HG02678 (cell line): ENCODE measurements around the gene TMEM45B.
A peak's percentile ranks its signal among the peaks of the same experiment; 100 is the strongest.
"Not testable (repeated sequence)": the region's sequence is repeated elsewhere in the genome, so short reads cannot be mapped to it uniquely, and the experiment has no call there.

ENCODE experiments used
- ATAC-seq: cut with Tn5 transposase; IDR thresholded peaks from one replicate; pipeline ENCODE4 v1.9.1; 2021; ENCODE audit warnings: mild to moderate bottlenecking, moderate library complexity; ENCODE audit not compliant: unreplicated experiment

The TMEM45B gene

GRCh38 chr11:129849447-129850130 is 33.9 kb downstream of the TMEM45B start:
- ATAC-seq, result no peak

DNA sequence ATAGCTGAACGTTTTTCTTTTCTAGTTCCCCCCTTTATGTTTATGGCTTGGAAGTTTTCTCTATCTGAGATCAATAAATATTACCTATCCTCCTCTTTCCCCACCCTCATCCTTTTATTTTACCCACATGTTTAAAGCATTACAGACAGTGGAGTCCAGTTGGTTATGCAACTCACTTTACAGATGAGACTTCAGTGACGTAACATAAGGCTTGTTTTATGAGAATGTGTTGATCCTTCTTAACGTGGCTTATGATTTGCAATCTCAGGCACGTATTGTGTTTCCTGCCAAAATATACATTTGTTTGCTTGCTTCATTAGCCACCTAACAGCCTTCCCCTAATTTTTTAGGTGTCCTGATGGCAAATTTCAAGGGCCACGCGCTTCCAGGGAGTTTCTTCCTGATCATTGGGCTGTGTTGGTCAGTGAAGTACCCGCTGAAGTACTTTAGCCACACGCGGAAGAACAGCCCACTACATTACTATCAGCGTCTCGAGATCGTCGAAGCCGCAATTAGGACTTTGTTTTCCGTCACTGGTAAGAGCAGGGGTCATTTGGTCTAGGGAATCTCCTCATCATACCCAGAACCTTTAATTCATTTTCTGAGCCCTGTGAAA is 36.6 kb downstream of the TMEM45B start:
- no peak for ATAC-seq

GRCh38 chr11:129853518-129854231 is 38.0 kb downstream of the TMEM45B start:
- no peak for ATAC-seq

- no peak for ATAC-seq
These were observed 38.7 kb downstream of the TMEM45B start for GRCh38 chr11:129854232-129854805.

DNA sequence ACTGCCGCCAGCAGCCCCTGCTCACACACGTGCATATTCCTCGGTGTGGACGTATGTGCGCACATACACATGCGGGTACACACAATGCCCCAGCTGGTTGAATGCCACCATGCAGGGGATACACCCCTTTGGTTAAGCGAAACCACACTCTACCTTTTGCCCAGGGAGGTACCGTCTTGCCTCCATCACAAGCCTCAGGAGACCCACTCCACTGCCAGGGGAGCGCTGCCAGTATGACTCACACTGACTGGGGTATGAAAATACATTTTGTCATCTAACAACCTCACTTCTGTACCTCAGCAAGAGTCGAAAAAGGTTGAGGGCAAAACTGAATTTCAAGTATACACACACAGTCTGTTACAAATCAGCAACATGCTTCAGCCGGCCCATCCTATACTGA is 39.4 kb downstream of the TMEM45B start:
- ATAC-seq, result no peak

DNA sequence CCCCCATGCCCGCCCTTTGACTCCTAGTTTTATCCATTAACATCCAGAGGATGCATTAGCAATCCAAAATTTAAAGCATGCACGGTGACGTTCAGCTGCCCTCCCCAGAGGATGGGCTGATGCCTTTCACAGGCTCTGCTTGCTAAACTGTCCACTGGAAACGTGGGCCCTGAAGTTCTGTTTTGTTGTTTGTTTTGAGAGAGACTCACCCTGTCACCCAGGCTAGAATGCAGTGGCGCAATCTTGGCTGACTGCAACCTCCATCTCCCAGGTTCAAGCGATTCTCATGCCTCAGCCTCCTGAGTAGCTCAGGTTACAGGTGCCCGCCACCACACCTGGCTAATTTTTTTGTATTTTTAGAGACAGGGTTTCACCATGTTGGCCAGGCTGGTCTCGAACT is 40.4 kb downstream of the TMEM45B start:
- no peak for ATAC-seq

- ATAC-seq, result no peak
These were observed 46.3 kb downstream of the TMEM45B start for GRCh38 chr11:129861702-129862522.

- no peak for ATAC-seq
These were observed 49.2 kb downstream of the TMEM45B start for GRCh38 chr11:129864811-129865210.

DNA sequence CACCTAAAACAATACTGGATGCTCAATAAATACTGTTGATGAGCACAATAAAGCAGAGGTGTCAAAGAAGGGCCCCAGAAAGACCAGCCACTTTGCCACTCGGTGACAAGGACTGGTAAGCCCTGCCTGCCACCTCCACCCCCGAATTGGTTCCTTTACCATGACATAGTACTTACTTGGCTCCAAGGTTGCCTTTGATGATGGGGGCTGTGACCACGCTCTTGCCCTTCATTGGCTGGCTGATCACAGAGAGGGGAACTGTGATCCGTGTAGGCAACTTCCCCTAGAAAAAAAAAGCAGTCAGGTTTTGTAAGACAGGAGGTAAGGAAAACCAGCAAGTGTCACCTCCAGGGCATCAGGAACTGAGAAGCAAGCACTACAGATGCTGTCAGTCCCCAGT is 50.1 kb downstream of the TMEM45B start:
- no peak for ATAC-seq

GRCh38 chr11:129866311-129866710 is 50.7 kb downstream of the TMEM45B start:
- no peak for ATAC-seq

DNA sequence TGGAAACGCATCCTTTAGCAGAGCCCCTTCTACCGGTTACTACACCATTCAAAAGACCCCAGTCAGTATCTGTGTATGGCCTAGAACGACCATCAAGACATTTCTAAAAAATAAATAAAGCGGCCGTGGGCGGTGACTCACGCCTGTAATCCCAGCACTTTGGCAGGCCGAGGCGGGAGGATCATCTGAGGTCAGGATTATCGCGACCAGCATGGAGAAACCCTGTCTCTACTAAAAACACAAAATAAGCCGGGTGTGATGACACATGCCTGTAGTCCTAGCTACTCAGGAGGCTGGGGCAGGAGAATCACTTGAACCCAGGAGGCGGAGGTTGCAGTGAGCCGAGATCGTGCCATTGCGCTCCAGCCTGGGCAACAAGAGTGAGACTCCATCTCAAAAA is 53.0 kb downstream of the TMEM45B start:
- ATAC-seq, result not testable (repeated sequence)

DNA sequence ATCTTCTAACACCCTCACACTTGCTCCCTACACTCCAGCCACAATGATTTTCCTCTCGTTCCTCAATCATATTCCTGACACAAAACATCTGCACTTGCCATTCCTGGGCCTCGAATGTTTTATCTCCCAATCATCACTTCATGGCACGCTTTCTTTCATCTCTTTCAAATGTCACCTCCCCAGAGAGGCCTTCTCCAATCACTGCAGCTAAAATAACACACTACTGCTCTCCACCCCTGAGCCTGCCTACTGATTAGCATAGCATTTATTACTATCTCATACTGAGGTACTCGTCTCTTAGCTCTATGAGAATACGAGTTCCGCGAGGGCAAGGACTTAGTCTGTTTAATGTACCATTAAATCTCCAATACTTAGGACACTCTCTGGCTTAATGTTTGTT is 56.3 kb downstream of the TMEM45B start:
- no peak for ATAC-seq

DNA sequence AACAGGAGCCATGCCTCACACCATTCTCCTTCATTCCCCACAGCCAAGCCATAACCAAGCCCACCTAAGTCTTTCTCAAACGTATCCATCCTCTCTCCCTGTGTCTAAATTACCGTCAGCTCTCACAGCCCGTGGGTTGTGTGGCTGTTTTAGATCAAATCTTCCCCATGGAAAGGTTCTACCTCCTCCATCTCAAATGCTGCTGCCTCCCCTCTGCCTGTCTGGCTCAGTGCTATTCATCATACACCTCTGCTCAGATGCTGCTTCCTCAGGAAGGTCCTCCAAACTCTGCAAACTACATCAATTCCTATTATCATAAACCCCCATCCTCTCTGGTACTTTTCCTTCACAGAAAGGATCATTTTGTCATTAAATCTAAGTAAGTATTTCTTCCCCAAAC is 64.7 kb downstream of the TMEM45B start:
- ATAC-seq, result no peak

- no peak for ATAC-seq
These were observed 66.0 kb downstream of the TMEM45B start for GRCh38 chr11:129881570-129882170.

- ATAC-seq, result no peak
These were observed 68.9 kb downstream of the TMEM45B start for GRCh38 chr11:129884581-129884980.

DNA sequence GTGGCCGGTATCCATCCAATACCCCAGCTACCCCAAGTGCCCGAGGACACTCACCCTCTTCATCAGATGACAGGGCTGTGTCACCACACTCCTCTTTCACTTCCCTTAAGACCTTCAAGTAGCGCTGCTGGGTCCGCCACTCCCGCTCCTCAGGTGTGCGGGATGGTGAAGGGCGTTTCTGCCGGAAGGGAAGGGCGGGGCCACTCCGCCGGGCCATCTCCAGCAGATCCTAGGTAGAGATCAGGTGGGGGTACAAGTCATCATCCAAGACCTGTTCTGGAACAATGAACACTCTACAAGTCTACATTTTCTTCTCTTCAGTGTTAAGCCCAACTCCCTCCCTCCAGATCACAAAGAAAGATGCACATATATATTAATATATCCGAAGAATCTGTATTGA is 69.7 kb downstream of the TMEM45B start:
- ATAC-seq, result no peak

GRCh38 chr11:129888451-129888850 is 72.8 kb downstream of the TMEM45B start:
- ATAC-seq, result no peak

DNA sequence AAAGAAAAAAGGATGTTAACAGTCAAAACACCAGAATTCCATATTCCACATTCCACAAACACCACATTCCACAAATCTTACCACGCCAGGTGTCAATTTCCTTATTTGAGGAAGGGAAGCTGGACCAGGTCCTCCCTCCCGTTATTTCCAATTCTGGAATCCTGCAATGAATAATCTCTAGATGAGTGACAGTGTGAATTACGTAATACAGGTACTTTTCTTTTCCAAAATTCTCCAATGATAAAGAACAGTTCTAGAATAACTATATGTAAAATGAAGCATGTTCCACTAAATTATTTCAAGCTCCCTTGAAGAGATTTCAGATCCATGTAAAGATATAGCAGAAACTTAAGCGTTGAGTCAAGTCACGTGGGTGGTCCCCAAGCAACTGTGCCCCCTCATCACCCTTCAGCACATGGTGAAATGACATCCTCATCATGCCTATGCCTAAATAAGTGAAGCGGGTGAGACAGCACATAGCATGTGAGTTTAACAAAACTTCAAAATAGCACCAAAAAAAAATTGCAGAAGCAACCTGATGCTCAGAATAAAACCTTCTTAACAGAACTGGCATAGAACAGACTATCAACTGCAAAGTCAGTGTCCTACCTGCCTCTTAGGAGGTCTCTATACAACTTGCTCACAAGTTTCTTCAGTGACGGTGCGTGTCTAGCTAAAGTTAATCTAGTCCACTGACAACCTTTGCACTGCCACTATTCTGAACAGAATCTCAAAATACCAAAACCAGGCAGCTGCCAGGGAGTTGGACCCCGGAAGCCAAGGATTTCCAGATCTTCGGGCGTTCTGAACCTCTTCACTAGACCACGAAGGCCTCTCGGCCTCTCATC is 78.9 kb downstream of the TMEM45B start:
- peak; percentile 15 for ATAC-seq

DNA sequence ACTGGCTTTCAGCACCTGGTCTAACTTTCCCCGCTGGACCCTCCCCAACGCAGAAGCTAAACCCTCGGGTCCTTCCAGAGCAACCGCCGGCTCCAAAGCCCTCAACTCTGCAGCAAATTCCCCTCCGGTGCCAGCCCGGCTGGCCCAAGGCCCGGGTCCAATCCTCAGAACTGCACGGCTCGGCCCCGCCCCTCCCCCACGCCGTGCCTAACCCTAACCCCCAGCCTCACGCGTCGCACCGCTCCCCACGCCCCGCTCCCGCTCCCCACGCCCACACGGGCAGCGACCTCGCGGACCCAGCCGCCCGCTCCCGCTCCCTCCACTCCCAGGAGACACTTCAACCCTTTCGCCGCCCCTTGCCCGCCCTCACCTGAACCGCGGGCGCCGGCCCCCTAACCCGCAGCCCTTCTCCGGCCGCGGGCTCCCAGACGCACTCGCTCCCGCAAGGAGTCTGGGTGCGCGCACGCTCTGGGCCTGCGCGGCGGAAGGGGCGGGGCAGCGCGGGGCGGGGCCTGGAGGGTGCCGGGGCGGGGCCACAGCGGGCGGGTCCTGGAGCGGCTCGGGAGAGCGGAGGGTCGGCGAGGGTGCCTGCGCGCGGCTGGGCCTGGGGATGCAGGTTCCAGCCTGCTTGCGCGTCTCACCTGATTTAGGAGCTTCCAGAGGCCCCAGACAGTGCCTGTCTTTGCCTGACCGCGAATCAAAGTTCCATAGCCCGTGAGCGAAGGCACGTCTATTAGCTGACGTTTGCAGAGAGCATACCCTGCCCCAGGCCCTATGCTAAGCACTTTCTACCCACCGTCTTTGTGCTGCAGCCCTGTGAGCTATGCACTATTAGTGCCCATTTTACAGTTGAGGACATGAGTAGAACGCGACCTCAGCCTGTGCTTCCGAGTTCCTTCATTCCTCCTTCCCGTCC is 79.7 kb downstream of the TMEM45B start, which contains the start of gene NFRKB:
Gene NFRKB, minus strand, starts transcription at position 453 of the 916 bp plus-strand sequence. CDS start 2,729 bp downstream, outside the sequence.
- peak; percentile 95 for ATAC-seq
